ENCODE data around the gene CNTNAP4. TPM values are rescaled to one million over a fixed set of nuclear protein-coding genes. Genes with fewer than 3 reads are reported as not detected.

Gene CNTNAP4
- total and polyA plus RNA-seq, 2 of the 8 experiments (the other 6 are each of a cell fraction or from before 2014, with no cell fraction given), result not detected

GRCh38 chr16:76311260-76311659 is 34.1 kb downstream of the CNTNAP4 start:
- H2BK15ac ChIP-seq (ENCODE audit: low read length), result no peak overlapping the region
- no peak overlapping the region for H2AK5ac ChIP-seq (ENCODE audit: low read depth, low read length)
- H2BK120ac ChIP-seq (replicated peaks; ENCODE audit: low read depth, low read length), result no peak overlapping the region
- no peaks in the 10 kb centered on the region for H3K36me3 ChIP-seq (ENCODE audit: control insufficient read depth in 2 of 4, insufficient read depth in 4 of 4, low read length in 3 of 4)
- no peak overlapping the region for H3K9ac ChIP-seq (replicated peaks in 1 of 4; ENCODE audit: extremely low read depth in 1 of 4, low read depth in 3 of 4, low read length in 3 of 4)
- H3K4me3 ChIP-seq (ENCODE audit: extremely low read depth in 1 of 4, insufficient read depth in 2 of 4, low read depth in 3 of 4, low read length in 4 of 4), result no peak overlapping the region
- H3K27me3 ChIP-seq (replicated peaks in 1 of 4; ENCODE audit: control insufficient read depth in 3 of 4, extremely low read depth in 1 of 4, insufficient read depth in 3 of 4, low read length in 3 of 4), result no peaks in the 10 kb centered on the region
- ChIA-PET CTCF (ENCODE audit: partially characterized antibody) (interaction anchor here (1.2 to 1.6 kb wide), 2 partner anchors 46 to 144 kb away, joined by 3 to 4 read pairs; no protein-coding TSS in a partner anchor), POLR2A (ENCODE audit: partially characterized antibody) (no interaction called here)
- H3K79me1 ChIP-seq (ENCODE audit: low read depth, low read length), result no peaks in the 10 kb centered on the region
- no peak overlapping the region for H2BK5ac ChIP-seq (ENCODE audit: low read depth, low read length)
- no peak overlapping the region for H3K18ac ChIP-seq (ENCODE audit: extremely low read depth, low read length)
- H3K23me2 ChIP-seq (ENCODE audit: low read depth, low read length), result no peaks in the 10 kb centered on the region
- H4K8ac ChIP-seq (ENCODE audit: extremely low read depth, insufficient read depth, low read length), result no peak overlapping the region
- H2BK12ac ChIP-seq (ENCODE audit: low read depth, low read length), result no peak overlapping the region
- no peaks in the 10 kb centered on the region for H3K9me3 ChIP-seq (ENCODE audit: insufficient read depth in 2 of 2, low read depth in 1 of 2, low read length in 1 of 2)
- no peak overlapping the region for H4K5ac ChIP-seq (ENCODE audit: insufficient read length, low read depth, low read length)
- no peak overlapping the region for H3K14ac ChIP-seq (ENCODE audit: insufficient read length)
- DNase-seq (ENCODE audit: low read depth in 1 of 2, low spot score in 2 of 2), result no peak
- no peaks in the 10 kb centered on the region for H3K79me2 ChIP-seq (ENCODE audit: control insufficient read depth in 1 of 2, insufficient read depth in 2 of 2, low read length in 2 of 2)
- H4K91ac ChIP-seq (replicated peaks; ENCODE audit: insufficient read length, low read length), result no peak overlapping the region
- H3K56ac ChIP-seq (replicated peaks; ENCODE audit: insufficient read length, low read depth, low read length), result no peak overlapping the region
- no peak overlapping the region for H3K23ac ChIP-seq (ENCODE audit: insufficient read length)
- no peak overlapping the region for H3K4me2 ChIP-seq (ENCODE audit: insufficient read depth in 1 of 2, low read depth in 2 of 2, low read length in 2 of 2)
- no peak overlapping the region for H3K4ac ChIP-seq (replicated peaks; ENCODE audit: insufficient read length, low read depth, low read length)
- H4K20me1 ChIP-seq (replicated peaks in 1 of 2; ENCODE audit: control insufficient read depth in 1 of 2, insufficient read depth in 2 of 2, low read length in 2 of 2), result no peaks in the 10 kb centered on the region
- H2AFZ ChIP-seq (ENCODE audit: low read length), result no peak overlapping the region
- TF ChIP-seq SP4 (IDR thresholded peaks at IDR 0.05; ENCODE audit: low read length) (no peak), MAFK (IDR thresholded peaks at IDR 0.05; ENCODE audit: low read depth, low read length) (peak; percentile 33; the same call in 1 of the 2 replicates), BACH1 (IDR thresholded peaks at IDR 0.05; ENCODE audit: low read length) (peak; percentile 33; the same call in 1 of the 2 replicates)
- H3K27ac ChIP-seq (ENCODE audit: low read depth, low read length), result no peak overlapping the region
- no peak for FAIRE-seq
- WGBS, 2 experiments (ENCODE audit: extremely low coverage in 1 of 2, insufficient coverage in 1 of 2, insufficient read length in 1 of 2, insufficient replicate concordance in 2 of 2, low coverage in 1 of 2, low lambda C conversion rate in 2 of 2, missing lambda C conversion rate in 1 of 2), result 95% methylated on average over 2 of the region's 2 CpGs; no CpG with 5 or more reads in 1 of the 2 experiments
- no peaks in the 10 kb centered on the region for H3K4me1 ChIP-seq (replicated peaks in 1 of 4; ENCODE audit: control insufficient read depth in 3 of 4, insufficient read depth in 4 of 4, low read length in 3 of 4)
- no peak overlapping the region for H2BK20ac ChIP-seq (ENCODE audit: low read length)
